ENCODE measurements around the gene MED25. TPM values are rescaled to one million over a fixed set of nuclear protein-coding genes. Genes with fewer than 3 reads are reported as not detected.

Gene MED25
- total RNA-seq, 1 donor from 2014 or later: 44.0 TPM

DNA sequence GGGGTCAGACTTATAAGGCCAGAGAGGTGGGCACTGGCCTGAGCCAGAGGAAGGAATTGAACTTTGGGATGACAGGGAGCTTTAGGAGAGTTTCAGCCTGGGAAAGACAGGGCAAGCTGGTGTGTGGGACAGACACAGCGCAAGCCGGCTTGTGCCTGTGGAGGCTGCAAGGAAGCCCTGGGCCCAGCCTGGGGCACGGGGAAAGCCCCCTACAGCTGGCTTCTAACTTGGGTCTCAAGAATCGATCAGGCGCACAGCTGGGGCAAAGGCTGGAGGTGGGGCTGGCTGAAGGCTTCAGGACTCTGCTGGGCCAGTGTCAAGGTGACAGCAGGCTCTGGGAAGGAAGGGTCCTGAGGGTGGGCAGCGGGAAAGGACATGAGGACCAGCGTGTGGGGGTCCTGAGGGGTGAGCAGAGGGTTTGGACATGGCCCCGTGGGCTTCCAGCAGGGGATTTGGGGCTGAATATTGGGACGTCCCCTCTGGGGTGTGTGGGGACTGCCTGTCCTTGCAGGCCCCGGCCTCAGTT lies 35.8 kb downstream of the MED25 start:
- H3K27ac Mint-ChIP-seq: no peak overlapping the region
- H3K36me3 Mint-ChIP-seq (ENCODE audit: low read depth): peaks cover 27% of the 10 kb centered on the region
- intact Hi-C loops (cut with micrococcal nuclease): no loop called here
- DNase-seq (ENCODE audit: low spot score): no peak
- H3K9me3 Mint-ChIP-seq: peaks cover 4% of the 10 kb centered on the region
- H3K4me1 Mint-ChIP-seq (ENCODE audit: low read depth): peaks cover 25% of the 10 kb centered on the region
- no peaks in the 10 kb centered on the region for H3K27me3 Mint-ChIP-seq (ENCODE audit: low read depth)
- H3K4me3 Mint-ChIP-seq (ENCODE audit: low read depth): peak overlapping the region; percentile 52

DNA sequence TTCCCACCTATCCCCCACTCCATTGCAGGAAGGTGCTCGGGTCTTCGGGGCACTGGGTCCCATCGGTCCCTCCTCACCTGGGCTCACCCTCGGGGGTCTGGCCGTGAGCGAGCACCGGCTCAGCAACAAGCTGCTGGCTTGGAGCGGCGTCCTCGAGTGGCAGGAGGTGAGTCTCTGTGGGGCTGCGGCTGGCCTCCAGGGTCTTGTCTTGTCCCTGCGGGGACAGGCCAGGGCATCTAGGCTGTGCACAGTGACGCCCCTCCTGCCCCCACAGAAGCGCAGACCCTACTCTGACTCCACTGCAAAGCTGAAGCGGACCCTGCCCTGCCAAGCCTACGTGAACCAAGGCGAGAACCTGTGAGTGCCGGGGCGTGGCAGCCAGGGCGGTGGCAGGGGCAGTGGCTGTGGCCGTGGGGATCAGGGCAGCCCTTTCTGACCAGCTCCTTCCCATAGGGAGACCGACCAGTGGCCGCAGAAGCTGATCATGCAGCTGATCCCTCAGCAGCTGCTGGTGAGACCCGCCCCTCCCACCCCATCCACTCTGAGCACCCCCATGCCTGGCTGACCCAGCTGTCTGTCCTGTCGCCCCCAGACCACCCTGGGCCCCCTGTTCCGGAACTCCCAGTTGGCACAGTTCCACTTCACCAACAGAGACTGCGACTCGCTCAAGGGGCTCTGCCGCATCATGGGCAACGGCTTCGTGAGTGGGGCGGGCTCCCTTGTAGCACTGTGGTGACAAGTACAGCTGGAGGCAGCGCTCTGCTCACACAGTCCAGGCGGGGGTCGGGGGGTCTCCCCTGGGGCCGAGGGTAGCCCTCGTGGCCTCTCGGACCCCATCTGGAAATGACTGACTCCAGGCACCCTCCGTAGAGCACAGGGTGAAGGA lies 36.5 kb downstream of the MED25 start:
- Mint-ChIP-seq H3K9me3 (no peaks in the 10 kb centered on the region), H3K4me3 (ENCODE audit: low read depth) (no peak overlapping the region), H3K4me1 (ENCODE audit: low read depth) (peaks cover 21% of the 10 kb centered on the region), H3K36me3 (ENCODE audit: low read depth) (peaks cover 23% of the 10 kb centered on the region), H3K27ac (no peak overlapping the region), H3K27me3 (ENCODE audit: low read depth) (no peaks in the 10 kb centered on the region)
- intact Hi-C loops (cut with micrococcal nuclease): no loop called here
- DNase-seq (ENCODE audit: low spot score): no peak

DNA sequence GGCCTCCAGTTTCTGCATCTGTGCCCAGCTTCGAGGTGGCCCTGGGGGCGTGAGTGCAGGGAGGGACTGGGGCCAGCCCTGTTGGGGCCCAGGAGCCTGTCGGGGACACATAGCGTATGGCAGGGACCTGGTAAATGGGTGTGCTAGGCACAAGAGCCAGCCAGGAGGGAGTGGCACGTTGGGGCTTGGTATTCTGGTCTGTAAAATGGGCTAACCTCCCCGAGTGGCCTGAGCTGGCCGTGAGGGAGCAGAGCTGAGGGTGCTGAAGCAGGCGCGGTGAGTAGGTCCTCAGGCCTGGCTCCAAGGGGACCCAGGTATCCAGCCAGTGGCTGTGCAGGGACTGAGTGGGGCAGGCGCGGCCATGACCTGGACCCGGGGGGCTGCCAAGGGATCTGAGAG lies 37.2 kb downstream of the MED25 start:
- peaks cover 22% of the 10 kb centered on the region for H3K36me3 Mint-ChIP-seq (ENCODE audit: low read depth)
- H3K4me1 Mint-ChIP-seq (ENCODE audit: low read depth): peaks cover 14% of the 10 kb centered on the region
- intact Hi-C loops (cut with micrococcal nuclease): no loop called here
- no peaks in the 10 kb centered on the region for H3K27me3 Mint-ChIP-seq (ENCODE audit: low read depth)
- H3K9me3 Mint-ChIP-seq: no peaks in the 10 kb centered on the region
- H3K4me3 Mint-ChIP-seq (ENCODE audit: low read depth): no peak overlapping the region
- H3K27ac Mint-ChIP-seq: no peak overlapping the region
- no peak for DNase-seq (ENCODE audit: low spot score)

DNA sequence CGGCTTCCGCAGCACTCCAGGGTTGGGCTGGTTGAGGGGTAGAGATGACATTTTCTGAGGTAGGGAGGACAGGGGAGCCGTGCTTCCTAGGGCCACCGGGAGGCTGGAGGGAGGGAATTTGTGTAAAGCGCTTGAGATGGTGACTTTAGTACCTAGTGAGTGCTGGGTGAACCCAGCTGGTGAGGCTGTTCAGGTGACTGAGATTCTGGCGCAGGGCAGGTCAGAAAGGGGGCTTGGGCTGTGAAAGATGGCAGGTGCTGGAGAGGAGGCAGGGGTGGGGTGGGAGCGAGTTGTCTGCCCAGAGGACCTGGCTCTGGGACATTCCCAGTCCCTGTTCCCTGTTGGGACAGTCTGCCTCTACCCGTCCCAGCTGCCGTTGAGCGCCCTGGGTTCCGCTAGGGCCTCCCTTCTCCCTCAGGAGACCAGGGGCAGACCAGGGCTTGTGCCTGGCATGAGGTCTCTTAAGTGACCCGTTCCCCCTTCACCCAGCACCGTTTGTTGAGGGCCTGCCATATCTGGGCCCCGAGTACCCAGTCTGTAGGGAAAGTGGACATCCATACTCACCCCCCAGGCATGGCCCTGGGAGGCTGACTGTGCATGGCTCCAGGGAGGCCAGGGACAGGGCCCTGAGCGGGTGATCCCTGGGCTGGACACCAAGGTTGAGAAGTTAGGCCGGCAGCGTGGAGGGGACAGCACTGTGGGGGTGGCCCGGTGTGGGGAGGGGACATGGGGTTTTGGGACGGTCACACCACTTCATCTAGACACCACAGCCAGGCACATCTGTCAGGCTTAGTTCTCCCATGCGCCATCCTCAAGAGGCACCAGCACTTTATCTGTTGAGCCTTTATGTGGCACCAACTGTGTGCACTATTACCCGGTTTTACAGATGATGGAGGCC lies 37.8 kb downstream of the MED25 start:
- no peak overlapping the region for H3K4me3 Mint-ChIP-seq (ENCODE audit: low read depth)
- no peak for DNase-seq (ENCODE audit: low spot score)
- peaks cover 14% of the 10 kb centered on the region for H3K4me1 Mint-ChIP-seq (ENCODE audit: low read depth)
- H3K9me3 Mint-ChIP-seq: no peaks in the 10 kb centered on the region
- no peaks in the 10 kb centered on the region for H3K27me3 Mint-ChIP-seq (ENCODE audit: low read depth)
- peaks cover 28% of the 10 kb centered on the region for H3K36me3 Mint-ChIP-seq (ENCODE audit: low read depth)
- no peak overlapping the region for H3K27ac Mint-ChIP-seq
- intact Hi-C loops (cut with micrococcal nuclease): no loop called here

DNA sequence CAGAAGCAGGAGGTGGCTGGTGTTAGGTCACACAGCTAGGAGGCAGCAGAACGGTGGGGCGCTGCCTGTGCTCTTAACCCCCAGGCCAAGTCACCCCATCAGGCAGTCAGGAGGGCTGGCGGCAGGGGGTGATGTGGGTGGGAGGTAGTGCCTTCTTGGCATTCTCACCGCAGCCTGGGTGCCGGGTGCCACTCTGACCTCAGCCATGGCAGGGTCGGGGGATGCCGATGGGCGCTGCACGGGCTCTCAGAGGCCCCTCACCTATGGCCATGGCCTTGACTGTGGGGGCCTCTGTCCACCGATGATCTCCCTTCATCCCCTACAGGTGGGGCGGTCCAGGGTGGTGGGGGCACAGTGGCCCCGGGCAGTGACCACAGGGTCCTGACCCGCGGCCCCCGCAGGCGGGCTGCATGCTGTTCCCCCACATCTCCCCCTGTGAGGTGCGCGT lies 38.5 kb downstream of the MED25 start:
- H3K4me3 Mint-ChIP-seq (ENCODE audit: low read depth): no peak overlapping the region
- intact Hi-C loops (cut with micrococcal nuclease): no loop called here
- no peaks in the 10 kb centered on the region for H3K27me3 Mint-ChIP-seq (ENCODE audit: low read depth)
- peaks cover 34% of the 10 kb centered on the region for H3K36me3 Mint-ChIP-seq (ENCODE audit: low read depth)
- H3K27ac Mint-ChIP-seq: no peak overlapping the region
- peaks cover 14% of the 10 kb centered on the region for H3K4me1 Mint-ChIP-seq (ENCODE audit: low read depth)
- no peaks in the 10 kb centered on the region for H3K9me3 Mint-ChIP-seq
- no peak for DNase-seq (ENCODE audit: low spot score)

DNA sequence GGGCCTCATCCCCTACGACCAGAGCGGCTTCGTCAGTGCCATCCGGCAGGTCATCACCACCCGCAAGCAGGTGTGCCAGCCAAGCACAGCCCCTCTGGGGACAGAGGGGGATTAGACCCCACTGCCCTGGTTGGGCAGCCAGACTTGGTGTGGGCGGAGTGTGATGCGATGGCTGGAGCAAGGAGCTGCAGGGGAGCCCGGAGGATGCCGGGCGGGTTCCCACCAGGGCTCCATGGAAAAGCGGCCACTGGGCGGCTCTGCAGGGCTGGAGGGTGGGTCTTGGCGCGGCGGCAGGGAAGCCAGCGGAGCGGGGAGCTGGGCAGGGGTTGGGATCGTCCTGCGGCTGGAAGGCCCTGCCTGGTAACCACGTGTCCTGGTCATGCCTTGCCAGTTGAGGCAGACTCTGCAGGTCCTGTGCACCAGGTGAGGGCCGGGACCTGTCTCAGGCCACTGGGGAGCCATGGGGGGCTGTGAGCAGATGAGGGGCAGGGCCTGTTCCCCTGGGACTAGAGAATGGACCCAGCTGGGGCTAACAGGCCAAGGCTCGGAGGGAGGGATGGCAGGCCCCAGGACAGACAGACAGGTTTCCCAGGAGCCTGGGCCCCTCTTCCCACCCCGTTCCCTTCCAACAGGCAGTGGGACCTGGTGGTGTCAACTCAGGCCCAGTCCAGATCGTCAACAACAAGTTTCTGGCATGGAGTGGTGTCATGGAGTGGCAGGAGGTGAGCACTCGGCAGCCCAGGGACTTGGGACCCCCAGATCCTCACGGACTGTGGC lies 39.2 kb downstream of the MED25 start:
- no peaks in the 10 kb centered on the region for H3K27me3 Mint-ChIP-seq (ENCODE audit: low read depth)
- H3K9me3 Mint-ChIP-seq: no peaks in the 10 kb centered on the region
- H3K4me3 Mint-ChIP-seq (ENCODE audit: low read depth): no peak overlapping the region
- H3K4me1 Mint-ChIP-seq (ENCODE audit: low read depth): peaks cover 11% of the 10 kb centered on the region
- intact Hi-C loops (cut with micrococcal nuclease): no loop called here
- no peak overlapping the region for H3K27ac Mint-ChIP-seq
- peaks cover 38% of the 10 kb centered on the region for H3K36me3 Mint-ChIP-seq (ENCODE audit: low read depth)
- DNase-seq (ENCODE audit: low spot score): no peak

DNA sequence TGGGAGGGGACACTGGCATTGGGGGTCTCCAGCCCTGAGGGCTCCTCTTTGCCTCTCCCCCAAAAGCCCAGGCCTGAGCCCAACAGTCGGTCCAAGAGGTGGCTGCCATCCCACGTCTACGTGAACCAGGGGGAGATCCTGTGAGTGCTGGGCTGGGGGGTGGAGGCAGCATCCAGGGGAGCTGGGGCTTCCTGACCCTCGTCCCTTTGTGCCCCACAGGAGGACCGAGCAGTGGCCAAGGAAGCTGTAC lies 39.7 kb downstream of the MED25 start:
- DNase-seq (ENCODE audit: low spot score): no peak
- H3K4me3 Mint-ChIP-seq (ENCODE audit: low read depth): no peak overlapping the region
- no peak overlapping the region for H3K27ac Mint-ChIP-seq
- peaks cover 6% of the 10 kb centered on the region for H3K4me1 Mint-ChIP-seq (ENCODE audit: low read depth)
- intact Hi-C loops (cut with micrococcal nuclease): no loop called here
- H3K36me3 Mint-ChIP-seq (ENCODE audit: low read depth): peaks cover 36% of the 10 kb centered on the region
- no peaks in the 10 kb centered on the region for H3K27me3 Mint-ChIP-seq (ENCODE audit: low read depth)
- no peaks in the 10 kb centered on the region for H3K9me3 Mint-ChIP-seq

DNA sequence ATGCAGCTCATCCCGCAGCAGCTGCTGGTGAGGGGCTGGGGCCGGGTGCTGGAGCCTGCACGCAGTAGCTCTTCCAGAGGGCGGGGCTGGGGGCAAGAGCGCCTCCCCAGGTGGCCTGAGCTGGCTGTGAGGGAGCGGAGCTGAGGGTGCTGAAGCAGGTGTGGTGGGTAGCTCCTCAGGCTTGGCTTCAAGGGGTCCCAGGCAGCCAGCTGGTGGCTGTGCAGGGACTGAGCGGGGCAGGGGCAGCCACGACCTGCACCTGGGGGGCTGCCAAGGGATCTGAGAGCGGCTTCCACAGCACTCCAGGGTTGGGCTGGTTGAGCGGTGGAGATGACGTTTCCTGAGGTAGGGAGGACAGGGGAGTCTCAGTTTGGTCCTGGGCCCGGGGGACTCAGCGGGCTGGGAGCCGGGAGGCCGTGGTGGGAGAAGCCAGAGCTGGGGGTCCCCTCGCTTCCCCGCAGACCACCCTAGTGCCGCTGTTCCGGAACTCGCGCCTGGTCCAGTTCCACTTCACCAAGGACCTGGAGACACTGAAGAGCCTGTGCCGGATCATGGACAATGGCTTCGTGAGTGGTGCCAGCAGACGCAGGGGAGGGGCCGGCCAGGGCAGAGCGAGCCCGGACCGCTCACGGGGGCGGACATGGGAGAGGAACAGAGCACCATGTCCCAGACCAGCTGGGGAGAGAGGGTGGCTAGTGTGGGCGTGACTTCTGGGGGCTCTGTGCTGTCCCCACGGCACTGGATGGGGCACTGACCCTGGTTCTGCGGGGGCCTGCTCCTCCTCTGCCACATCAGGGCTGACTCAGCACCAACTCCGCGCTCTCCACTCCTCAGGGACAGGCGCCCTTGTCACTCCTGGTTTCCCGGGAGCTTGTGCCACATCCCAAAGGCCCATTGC lies 40.2 kb downstream of the MED25 start:
- H3K9me3 Mint-ChIP-seq: no peaks in the 10 kb centered on the region

DNA sequence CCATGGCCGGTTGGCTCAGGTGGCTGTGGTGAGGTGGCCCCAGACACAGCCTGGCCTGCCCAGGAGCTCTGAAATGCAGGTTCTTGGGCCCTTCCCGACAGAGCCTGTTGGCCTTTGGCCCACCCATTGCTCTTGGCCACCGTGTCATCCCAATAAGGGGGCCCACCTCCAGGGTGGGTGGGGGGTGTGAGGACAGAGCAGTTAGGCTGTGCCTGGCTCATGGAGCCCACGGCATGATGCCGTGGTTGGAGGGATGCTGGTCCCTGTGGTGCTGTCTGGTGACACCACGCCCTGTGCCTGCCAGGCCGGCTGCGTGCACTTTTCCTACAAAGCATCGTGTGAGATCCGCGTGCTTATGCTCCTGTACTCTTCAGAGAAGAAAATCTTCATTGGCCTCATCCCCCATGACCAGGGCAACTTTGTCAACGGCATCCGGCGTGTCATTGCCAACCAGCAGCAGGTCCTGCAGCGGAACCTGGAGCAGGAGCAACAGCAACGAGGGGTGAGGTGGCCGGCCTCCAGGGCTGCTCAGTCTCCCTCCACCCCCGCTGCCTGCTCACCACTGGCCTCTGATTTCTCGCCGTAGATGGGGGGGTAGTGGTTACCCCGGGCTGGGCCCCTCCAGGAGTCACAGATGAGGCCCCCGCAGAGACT lies 41.7 kb downstream of the MED25 start:
- Mint-ChIP-seq H3K36me3 (ENCODE audit: low read depth) (peaks cover 50% of the 10 kb centered on the region), H3K27me3 (ENCODE audit: low read depth) (no peaks in the 10 kb centered on the region), H3K4me3 (ENCODE audit: low read depth) (no peak overlapping the region), H3K27ac (no peak overlapping the region), H3K4me1 (ENCODE audit: low read depth) (peaks cover 2% of the 10 kb centered on the region), H3K9me3 (no peaks in the 10 kb centered on the region)
- DNase-seq (ENCODE audit: low spot score): no peak
- intact Hi-C loops (cut with micrococcal nuclease): no loop called here

More for the DNA sequence above, 40.2 kb downstream of the MED25 start:
- DNase-seq (ENCODE audit: low spot score): no peak
- H3K27me3 Mint-ChIP-seq (ENCODE audit: low read depth): no peaks in the 10 kb centered on the region
- H3K27ac Mint-ChIP-seq: no peak overlapping the region
- H3K36me3 Mint-ChIP-seq (ENCODE audit: low read depth): peaks cover 37% of the 10 kb centered on the region
- no peak overlapping the region for H3K4me3 Mint-ChIP-seq (ENCODE audit: low read depth)
- peaks cover 3% of the 10 kb centered on the region for H3K4me1 Mint-ChIP-seq (ENCODE audit: low read depth)
- intact Hi-C loops (cut with micrococcal nuclease): no loop called here

DNA sequence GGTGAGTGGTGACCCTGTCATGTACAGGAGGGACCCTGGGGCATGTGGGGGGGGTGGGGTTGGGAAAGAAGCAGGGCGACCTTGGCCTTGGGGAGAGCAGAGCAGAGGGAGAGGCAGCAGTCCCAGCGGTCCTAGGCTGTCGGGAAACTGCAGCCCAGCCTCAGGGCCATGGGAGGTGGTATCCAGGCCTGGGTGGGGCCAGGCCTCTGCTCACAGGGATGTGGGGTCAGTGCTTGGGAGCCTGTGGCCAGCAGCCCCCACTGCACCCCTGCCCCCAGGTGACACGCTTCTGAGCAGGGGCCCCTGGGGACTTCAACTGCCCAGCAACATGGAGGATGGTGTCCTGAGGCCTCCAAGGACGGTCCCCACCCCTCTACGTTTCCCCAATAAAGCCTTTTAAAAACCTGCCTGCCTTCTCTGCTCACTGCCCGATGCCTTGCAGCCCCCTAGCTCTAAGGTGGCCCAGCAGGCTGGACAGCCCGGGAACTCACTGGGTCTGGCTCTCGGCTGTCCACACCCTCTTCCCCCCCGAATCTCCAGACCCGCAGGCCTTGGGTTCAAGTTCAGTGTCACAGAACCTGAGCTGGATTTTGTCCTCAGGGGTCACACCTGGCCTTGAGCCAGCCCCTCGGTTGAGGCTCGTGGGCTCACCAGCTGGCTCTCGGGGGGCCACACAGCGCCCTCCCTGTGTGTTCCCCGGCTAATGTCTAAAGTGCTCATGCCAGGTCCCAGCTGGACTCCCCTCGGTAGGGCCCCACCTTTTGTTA lies 42.4 kb downstream of the MED25 start:
- no peaks in the 10 kb centered on the region for H3K27me3 Mint-ChIP-seq (ENCODE audit: low read depth)
- intact Hi-C loops (cut with micrococcal nuclease): no loop called here
- no peak for DNase-seq (ENCODE audit: low spot score)

DNA sequence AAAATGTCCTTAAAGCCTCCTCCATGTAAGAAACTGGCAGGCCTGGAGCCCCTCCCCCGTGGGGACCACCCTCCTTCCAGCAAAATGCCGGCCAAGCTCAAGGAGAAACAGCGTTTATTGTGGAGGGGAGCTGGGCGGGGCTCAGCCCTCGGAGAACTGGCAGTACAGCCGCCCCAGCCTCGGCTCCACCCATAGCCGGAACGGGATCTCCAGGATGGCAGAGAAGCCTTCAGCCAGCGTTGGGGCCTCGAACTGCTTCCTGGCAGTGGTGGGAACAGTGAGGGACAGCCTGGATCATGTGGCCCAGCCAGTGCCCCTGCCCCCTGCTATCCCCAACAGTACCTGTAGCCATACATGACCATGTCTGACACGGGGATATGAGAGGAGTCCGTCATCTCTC lies 43.0 kb downstream of the MED25 start:
- no peak overlapping the region for H3K4me3 Mint-ChIP-seq (ENCODE audit: low read depth)
- no peak overlapping the region for H3K27ac Mint-ChIP-seq
- intact Hi-C loops (cut with micrococcal nuclease): no loop called here
- no peak for DNase-seq (ENCODE audit: low spot score)
- H3K36me3 Mint-ChIP-seq (ENCODE audit: low read depth): peaks cover 51% of the 10 kb centered on the region
- no peaks in the 10 kb centered on the region for H3K9me3 Mint-ChIP-seq
- H3K27me3 Mint-ChIP-seq (ENCODE audit: low read depth): no peaks in the 10 kb centered on the region
- H3K4me1 Mint-ChIP-seq (ENCODE audit: low read depth): peaks cover 8% of the 10 kb centered on the region

More for the DNA sequence above, 42.4 kb downstream of the MED25 start:
- Mint-ChIP-seq H3K4me1 (ENCODE audit: low read depth) (peaks cover 4% of the 10 kb centered on the region), H3K4me3 (ENCODE audit: low read depth) (no peak overlapping the region), H3K27ac (no peak overlapping the region), H3K36me3 (ENCODE audit: low read depth) (peaks cover 52% of the 10 kb centered on the region), H3K9me3 (no peaks in the 10 kb centered on the region)
